Esophagus (tissue), 2 donors: ENCODE data around the gene IQGAP1. TPM values are rescaled to one million over a fixed set of nuclear protein-coding genes. Genes with fewer than 3 reads are reported as not detected.

ENCODE experiments used
- H3K27ac ChIP-seq, 2 donors: one replicate each; pipeline ENCODE4 v1.5.1; 2013; ENCODE audit warnings: low read depth in 2 of 2, mild to moderate bottlenecking in 2 of 2, inconsistent platforms in 1 of 2, low read length in 1 of 2, moderate library complexity in 1 of 2
- H3K27me3 ChIP-seq, 2 donors: one replicate each; pipeline ENCODE4 v1.6.1; 2013; ENCODE audit warnings: low read length in 2 of 2, control low read depth in 1 of 2, mild to moderate bottlenecking in 1 of 2; ENCODE audit not compliant: insufficient read depth in 2 of 2, control insufficient read depth in 1 of 2
- H3K36me3 ChIP-seq, 2 donors: one replicate each; pipeline ENCODE4 v1.6.1; 2013; ENCODE audit warnings: low read length in 1 of 2; ENCODE audit not compliant: control insufficient read depth in 2 of 2, insufficient read depth in 2 of 2
- H3K4me1 ChIP-seq, 2 donors: one replicate each; pipeline ENCODE4 v1.6.1; 2013; ENCODE audit warnings: low read length in 1 of 2; ENCODE audit not compliant: control insufficient read depth in 2 of 2, insufficient read depth in 2 of 2
- H3K4me3 ChIP-seq, 2 donors: one replicate each; pipeline ENCODE4 v1.5.1; 2013; ENCODE audit warnings: low read length in 2 of 2, mild to moderate bottlenecking in 2 of 2, low read depth in 1 of 2, moderate library complexity in 1 of 2
- H3K9me3 ChIP-seq, 2 donors: one replicate each; pipeline ENCODE4 v1.6.1; 2013; ENCODE audit warnings: mild to moderate bottlenecking in 2 of 2, low read depth in 1 of 2, low read length in 1 of 2, moderate library complexity in 1 of 2; ENCODE audit not compliant: control insufficient read depth in 2 of 2, insufficient read depth in 1 of 2
- WGBS, 2 donors: extraction: QIAGEN DNeasy Blood & Tissue Kit; methylation state at CpG; one replicate each; pipeline ENCODE4 v1.1.7; 2013; 5-methylcytosine and 5-hydroxymethylcytosine counted together
- polyA plus RNA-seq, 2 donors: library from polyadenylated mRNA; stranded (reverse); fragments of 200-250 nt; gene quantifications; one replicate each; pipeline ENCODE4 v1.2.3, GENCODE V29; 2013
- donor health status: healthy with polysubstance abuse.
- donor health status: Bipolar disorder and iron deficiency.

Gene IQGAP1
- polyA plus RNA-seq, 2 donors = 68.4 to 106 TPM

DNA sequence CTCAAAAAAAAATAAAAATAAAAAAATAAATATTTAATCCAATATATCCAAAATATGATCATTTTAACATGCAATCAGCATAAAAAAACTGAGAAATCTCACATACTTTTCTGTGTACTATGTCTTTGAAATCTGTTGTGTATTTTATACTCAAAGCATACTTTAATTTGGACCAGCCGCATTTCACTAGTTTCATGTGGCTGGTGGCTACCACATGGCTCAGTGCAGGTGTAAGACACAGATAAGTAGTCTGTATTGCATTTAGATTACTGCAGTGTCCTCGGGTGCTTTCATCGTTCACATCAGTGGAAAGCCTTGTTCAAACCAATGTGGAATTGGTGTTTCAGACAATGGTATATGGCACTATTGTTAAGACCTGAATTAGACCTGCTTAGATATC lies 152.7 kb downstream of the IQGAP1 start:
- Histone ChIP-seq H3K9me3 (no peaks in the 10 kb centered on the region), H3K36me3 (peaks cover 0 to 2% of the 10 kb centered on the region in 2 donors), H3K27ac (no peak overlapping the region), H3K4me1 (peaks cover 0 to 2% of the 10 kb centered on the region in 2 donors), H3K27me3 (no peaks in the 10 kb centered on the region), H3K4me3 (no peak overlapping the region)
- 86% methylated on average over 3 of the region's 3 CpGs for WGBS, 2 donors

DNA sequence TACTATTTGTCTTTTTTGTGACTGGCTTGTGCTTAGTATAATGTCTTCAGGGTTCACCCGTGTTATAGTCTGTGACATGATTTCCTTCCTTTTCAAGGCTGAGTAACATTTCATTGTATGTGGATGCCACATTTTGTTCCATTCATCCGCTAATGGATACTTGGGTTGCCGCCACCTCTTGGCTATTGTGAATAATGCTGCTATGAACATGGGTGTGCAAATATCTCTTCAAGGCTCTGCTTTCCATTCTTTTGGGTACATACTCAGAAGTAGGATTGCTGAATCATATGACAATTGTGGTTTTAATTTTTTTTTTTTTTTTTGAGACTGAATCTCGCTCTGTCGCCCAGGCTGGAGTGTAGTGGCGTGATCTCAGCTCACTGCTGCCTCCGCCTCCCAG lies 157.1 kb downstream of the IQGAP1 start:
- WGBS, 2 donors = 91 to 93% methylated on average over 7 of the region's 7 CpGs
- H3K4me3 ChIP-seq = no peak overlapping the region

DNA sequence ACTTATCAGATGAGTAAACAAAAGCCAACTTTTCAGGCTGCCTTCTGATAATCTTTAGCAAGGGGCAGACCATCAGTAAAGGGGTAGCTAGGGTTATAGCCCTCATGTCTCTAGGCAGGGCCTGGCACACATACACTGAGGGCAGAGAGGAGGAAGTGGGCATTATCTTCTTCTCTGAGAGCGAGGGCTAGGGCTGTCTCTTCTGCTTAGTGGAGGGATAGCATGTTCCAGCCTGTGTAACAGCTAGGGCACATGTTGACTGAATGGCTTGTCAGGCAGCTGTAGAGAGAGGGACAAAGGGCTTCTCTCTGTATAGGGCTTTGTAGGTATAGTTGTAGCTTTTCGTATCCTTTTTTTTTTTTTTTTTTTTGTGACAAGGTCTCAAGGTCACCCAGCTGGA lies 159.5 kb downstream of the IQGAP1 start:
- Histone ChIP-seq H3K27ac (no peak overlapping the region), H3K9me3 (no peaks in the 10 kb centered on the region), H3K27me3 (no peaks in the 10 kb centered on the region), H3K4me1 (no peaks in the 10 kb centered on the region), H3K4me3 (no peak overlapping the region), H3K36me3 (peaks cover 0 to 2% of the 10 kb centered on the region in 2 donors)
- WGBS, 2 donors = 55 to 84% methylated on average over 2 of the region's 2 CpGs

More for the DNA sequence above, 157.1 kb downstream of the IQGAP1 start:
- H3K27ac ChIP-seq = no peak overlapping the region
- H3K9me3 ChIP-seq = no peaks in the 10 kb centered on the region
- H3K27me3 ChIP-seq = no peaks in the 10 kb centered on the region
- H3K4me1 ChIP-seq = no peaks in the 10 kb centered on the region
- H3K36me3 ChIP-seq = peaks cover 0 to 2% of the 10 kb centered on the region in 2 donors

DNA sequence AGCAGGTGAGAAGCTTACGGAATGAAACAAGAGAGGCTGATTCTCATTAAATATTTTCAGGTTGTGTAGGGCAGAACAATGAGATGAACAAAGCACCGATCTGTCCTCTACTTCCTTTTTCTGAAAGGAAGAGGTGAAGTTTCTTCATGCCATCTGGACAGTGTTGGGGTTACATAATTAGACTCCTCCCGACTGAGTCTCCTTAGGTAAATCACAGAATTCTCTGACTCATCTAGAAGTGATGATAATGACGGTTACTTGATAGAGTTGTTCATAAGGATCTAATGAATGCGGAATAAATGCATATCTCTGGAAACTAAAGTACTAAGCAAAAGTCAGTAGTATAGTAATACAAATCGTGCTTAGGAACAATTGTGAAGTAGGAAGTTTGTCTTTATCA lies 162.9 kb downstream of the IQGAP1 start:
- H3K4me3 ChIP-seq = no peak overlapping the region
- H3K27ac ChIP-seq = no peak overlapping the region
- H3K4me1 ChIP-seq = no peaks in the 10 kb centered on the region
- H3K36me3 ChIP-seq = peaks cover 0 to 2% of the 10 kb centered on the region in 2 donors
- no peaks in the 10 kb centered on the region for H3K27me3 ChIP-seq
- 75 to 77% methylated on average over 6 of the region's 6 CpGs for WGBS, 2 donors
- H3K9me3 ChIP-seq = no peaks in the 10 kb centered on the region

Other genes with a start within 250 kb of the IQGAP1 start
- 100 to 1,000 TPM in 1 of 2 donors, 10 to 100 TPM in 1; 90.5 to 121 TPM for gene SEMA4B, start 186.9 kb upstream of the IQGAP1 start, polyA plus RNA-seq
- 100 to 1,000 TPM in 1 of 2 donors, 10 to 100 TPM in 1; 88.5 to 121 TPM for gene CIB1, start 154.3 kb upstream of the IQGAP1 start, polyA plus RNA-seq
- gene GDPGP1, start 154.0 kb upstream of the IQGAP1 start, polyA plus RNA-seq = 1 to 10 TPM; 2.1 to 2.2 TPM
- under 1 TPM; 0.04 to 0.07 TPM for gene TTLL13, start 138.7 kb upstream of the IQGAP1 start, polyA plus RNA-seq
- 10 to 100 TPM; 25.7 to 36.6 TPM for gene NGRN, start 122.6 kb upstream of the IQGAP1 start, polyA plus RNA-seq
- 1 to 10 TPM in 1 of 2 donors, under 1 TPM in 1; 0.80 to 1.5 TPM for gene ZNF774, start 36.0 kb upstream of the IQGAP1 start, polyA plus RNA-seq
- gene CRTC3, start 141.7 kb downstream of the IQGAP1 start, polyA plus RNA-seq = 1 to 10 TPM; 5.0 to 7.1 TPM